Measurements from ENCODE around the gene STPG2.

The STPG2 gene

DNA sequence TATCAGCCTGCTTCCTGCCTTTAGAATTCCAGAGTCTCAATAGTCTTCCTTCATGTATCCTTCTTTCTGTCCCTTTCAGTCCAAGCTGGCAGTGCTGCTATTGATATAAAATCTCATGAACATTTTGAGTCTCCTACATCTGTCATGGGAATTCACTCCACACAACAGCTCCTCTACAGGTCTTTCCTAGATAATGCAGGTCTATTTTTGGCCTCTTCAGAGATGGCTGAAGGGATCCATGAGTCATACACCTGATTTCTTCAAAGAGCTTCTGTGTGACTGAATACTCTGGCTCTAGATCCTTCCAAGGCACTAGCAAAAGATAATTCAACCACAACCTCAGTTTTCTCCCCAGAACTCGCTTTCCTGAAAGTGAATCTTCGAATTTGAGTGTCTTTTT lies 115.4 kb downstream of the STPG2 start:
- Mint-ChIP-seq H3K4me3 (no peak overlapping the region), H3K36me3 (no peaks in the 10 kb centered on the region), H3K9me3 (peaks cover 7% of the 10 kb centered on the region), H3K27ac (no peak overlapping the region), H3K4me1 (no peaks in the 10 kb centered on the region), H3K27me3 (no peaks in the 10 kb centered on the region)
- no peak for DNase-seq
- CTCF ChIA-PET: no interaction called here

DNA sequence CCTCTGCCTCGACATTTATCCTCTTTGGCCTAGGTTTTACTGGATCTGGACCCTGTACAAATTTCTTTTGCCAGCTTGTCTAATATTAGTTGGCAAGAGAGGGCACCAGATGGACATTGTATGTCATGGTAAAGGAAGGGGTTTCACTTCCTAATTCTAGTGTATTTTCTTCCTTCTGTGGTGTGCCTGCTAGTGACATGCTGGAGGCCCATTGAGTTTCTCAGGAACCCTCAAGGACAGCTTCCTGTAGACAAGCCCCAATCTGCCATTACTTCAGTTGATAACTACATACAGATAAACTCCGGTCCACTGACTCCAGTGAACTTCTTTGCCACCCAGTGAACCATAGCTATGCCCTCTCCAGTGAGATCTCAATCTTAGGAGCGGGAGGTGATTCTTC lies 116.9 kb downstream of the STPG2 start:
- peaks cover 3% of the 10 kb centered on the region for H3K9me3 Mint-ChIP-seq
- H3K27ac Mint-ChIP-seq: no peak overlapping the region
- H3K36me3 Mint-ChIP-seq: no peaks in the 10 kb centered on the region
- no peaks in the 10 kb centered on the region for H3K4me1 Mint-ChIP-seq
- no peaks in the 10 kb centered on the region for H3K27me3 Mint-ChIP-seq
- H3K4me3 Mint-ChIP-seq: no peak overlapping the region
- CTCF ChIA-PET: no interaction called here
- DNase-seq: no peak

DNA sequence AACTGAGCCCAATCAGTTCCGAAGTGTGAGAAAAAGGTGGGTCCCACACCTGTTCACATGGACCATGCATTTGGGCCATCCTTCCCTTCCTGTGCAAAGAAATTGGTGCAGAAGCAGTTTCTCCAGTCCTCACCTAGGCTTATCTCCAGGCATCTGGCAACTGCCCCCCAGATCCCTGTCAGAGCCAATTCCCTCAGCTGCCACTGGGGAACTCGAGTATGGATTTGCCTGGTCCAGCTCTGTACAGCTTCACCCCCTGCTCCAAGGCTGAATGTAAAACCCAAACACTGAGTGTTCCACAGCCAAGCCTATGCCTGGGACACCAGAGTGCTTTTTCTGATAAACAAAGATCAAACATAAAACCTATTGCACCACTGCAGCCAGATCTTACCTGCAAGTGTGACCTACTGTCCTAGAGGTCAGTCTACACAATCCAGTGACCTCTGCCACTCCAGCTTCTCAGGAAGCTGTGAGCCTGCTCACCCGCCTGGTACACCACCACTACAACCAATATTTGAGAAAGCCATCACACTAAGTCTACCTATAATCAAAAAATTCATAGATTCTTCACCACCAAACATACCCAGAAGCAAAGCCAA lies 136.4 kb downstream of the STPG2 start:
- no peaks in the 10 kb centered on the region for H3K27me3 Mint-ChIP-seq
- CTCF ChIA-PET: no interaction called here

DNA sequence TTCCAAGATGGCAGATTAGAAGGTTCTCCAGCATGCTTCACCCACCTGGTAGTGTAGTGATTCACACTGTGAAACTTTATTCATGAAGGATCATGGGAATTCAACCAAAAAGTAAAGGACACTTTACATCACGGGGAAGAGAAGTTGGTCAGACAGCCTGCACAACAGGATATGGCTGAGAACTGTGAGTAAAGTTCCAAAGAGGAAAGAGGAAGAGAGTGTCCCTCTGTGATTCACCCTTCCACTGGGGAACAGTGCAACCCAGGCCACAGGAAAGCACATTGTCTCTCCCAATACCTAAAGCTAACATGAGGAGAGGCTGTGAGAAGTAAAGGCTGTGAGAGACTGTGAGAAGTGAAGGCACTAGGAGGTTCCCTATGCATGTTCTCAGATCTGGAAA lies 137.2 kb downstream of the STPG2 start:
- Mint-ChIP-seq H3K27me3 (no peaks in the 10 kb centered on the region), H3K4me3 (no peak overlapping the region), H3K9me3 (peaks cover 6% of the 10 kb centered on the region), H3K27ac (no peak overlapping the region), H3K36me3 (no peaks in the 10 kb centered on the region), H3K4me1 (no peaks in the 10 kb centered on the region)
- no peak for DNase-seq
- CTCF ChIA-PET: no interaction called here

More for the DNA sequence above, 136.4 kb downstream of the STPG2 start:
- Mint-ChIP-seq H3K9me3 (peaks cover 6% of the 10 kb centered on the region), H3K4me1 (no peaks in the 10 kb centered on the region), H3K36me3 (no peaks in the 10 kb centered on the region), H3K4me3 (no peak overlapping the region), H3K27ac (no peak overlapping the region)
- no peak for DNase-seq

DNA sequence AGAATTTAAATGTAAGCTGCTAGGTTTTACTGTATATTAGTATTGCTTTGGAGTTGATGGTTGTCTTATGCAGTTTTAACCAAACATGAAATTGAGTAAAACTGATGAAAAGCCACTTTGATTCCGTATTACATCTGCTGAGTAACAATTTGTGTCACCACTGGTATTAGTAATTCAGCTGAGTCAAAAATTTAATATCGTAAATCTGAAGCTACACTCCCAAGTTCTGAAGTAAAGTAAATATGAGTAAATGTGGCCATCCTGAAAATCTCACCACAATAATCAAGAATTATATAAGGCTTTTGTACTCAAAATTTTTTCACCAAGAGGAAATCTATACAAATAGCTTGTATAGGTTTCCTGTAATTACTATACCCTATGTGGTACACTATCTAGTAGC lies 142.3 kb downstream of the STPG2 start:
- H3K4me1 Mint-ChIP-seq: no peaks in the 10 kb centered on the region
- no peak overlapping the region for H3K27ac Mint-ChIP-seq
- H3K4me3 Mint-ChIP-seq: no peak overlapping the region
- H3K27me3 Mint-ChIP-seq: no peaks in the 10 kb centered on the region
- H3K9me3 Mint-ChIP-seq: no peaks in the 10 kb centered on the region
- no peaks in the 10 kb centered on the region for H3K36me3 Mint-ChIP-seq
- DNase-seq: no peak
- CTCF ChIA-PET: no interaction called here

DNA sequence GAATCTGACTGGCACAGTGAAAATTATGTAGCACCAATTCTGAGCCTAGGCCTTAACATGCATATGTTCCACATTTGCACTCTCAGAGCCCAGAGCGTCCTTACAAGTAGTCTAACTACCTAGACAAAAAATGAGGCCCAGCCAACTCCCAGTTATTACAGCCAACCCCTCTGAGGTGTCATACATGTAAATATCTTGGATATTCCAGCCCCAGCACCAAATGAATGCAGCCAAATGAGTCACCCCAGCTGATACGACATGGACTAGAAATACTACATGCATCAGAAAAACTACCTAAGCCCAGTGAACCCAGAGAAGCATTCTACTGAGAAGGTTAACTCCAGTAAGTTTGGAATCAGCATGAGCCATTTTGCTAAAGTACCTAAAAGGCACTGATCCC lies 145.1 kb downstream of the STPG2 start:
- H3K27ac Mint-ChIP-seq: no peak overlapping the region
- no peaks in the 10 kb centered on the region for H3K4me1 Mint-ChIP-seq
- H3K9me3 Mint-ChIP-seq: peaks cover 3% of the 10 kb centered on the region
- no peak overlapping the region for H3K4me3 Mint-ChIP-seq
- no peaks in the 10 kb centered on the region for H3K27me3 Mint-ChIP-seq
- CTCF ChIA-PET: no interaction called here
- DNase-seq: no peak
- H3K36me3 Mint-ChIP-seq: no peaks in the 10 kb centered on the region

DNA sequence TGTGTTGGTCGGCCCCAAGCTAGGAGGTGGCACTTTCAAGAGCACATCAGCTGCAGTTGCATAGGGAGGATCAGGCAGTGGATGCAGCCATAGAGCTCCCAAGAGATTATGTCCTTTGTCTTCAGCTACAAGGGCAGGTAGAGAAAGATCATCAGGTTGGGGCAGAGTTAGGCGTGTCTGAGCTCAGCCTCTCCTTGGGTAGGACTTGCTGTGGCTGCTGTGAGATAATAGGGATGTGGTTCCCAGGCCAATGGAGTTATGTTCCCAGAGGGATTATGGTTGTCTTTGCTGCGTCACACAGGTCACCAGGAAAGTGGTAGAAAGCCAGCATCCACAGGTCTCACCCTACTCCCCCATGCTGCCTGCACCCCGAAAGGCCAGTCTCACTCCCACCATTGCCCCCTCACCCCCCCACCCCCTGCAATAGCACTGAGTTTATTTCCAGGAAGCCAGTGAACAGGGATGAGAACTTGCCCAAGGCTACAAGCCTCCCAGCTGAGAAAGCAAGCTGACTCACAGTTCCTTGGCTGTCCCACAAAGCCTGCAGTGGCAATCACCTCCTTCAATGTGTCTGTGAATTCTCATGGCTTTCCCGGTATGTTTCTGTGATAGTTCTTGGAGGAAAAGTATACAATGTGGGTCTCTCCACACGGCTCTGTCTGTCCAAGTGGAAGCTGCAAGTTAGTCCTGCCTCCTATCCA lies 148.4 kb downstream of the STPG2 start:
- Mint-ChIP-seq H3K9me3 (peaks cover 3% of the 10 kb centered on the region), H3K27ac (no peak overlapping the region), H3K36me3 (no peaks in the 10 kb centered on the region), H3K4me3 (no peak overlapping the region), H3K4me1 (no peaks in the 10 kb centered on the region), H3K27me3 (no peaks in the 10 kb centered on the region)
- CTCF ChIA-PET: no interaction called here
- DNase-seq: no peak

DNA sequence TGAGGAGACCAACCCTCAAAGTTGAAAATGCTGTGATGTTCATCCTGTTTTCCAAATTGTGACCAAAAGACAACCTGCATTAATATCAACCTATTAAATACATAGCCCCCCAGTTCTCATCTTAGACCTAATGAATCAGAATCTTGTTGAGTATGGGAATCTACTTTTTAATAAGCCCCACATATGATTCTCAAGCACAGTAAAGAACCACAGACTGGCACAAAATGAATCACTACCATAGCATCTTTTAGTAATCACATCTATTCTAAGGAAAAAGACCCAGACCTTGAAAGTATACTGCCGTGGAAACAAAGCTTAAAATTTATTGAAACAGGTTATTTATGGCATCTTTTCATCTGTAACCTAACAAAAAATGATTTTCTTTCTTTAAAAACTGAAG lies 152.9 kb downstream of the STPG2 start:
- no peak for DNase-seq
- CTCF ChIA-PET: interaction anchor here (0.7 kb wide), 1 partner anchor 9 kb away, joined by 3 read pairs; no protein-coding TSS in a partner anchor
- Mint-ChIP-seq H3K9me3 (peaks cover under 1% of the 10 kb centered on the region), H3K36me3 (no peaks in the 10 kb centered on the region), H3K27me3 (no peaks in the 10 kb centered on the region), H3K4me3 (no peak overlapping the region), H3K4me1 (no peaks in the 10 kb centered on the region), H3K27ac (no peak overlapping the region)

DNA sequence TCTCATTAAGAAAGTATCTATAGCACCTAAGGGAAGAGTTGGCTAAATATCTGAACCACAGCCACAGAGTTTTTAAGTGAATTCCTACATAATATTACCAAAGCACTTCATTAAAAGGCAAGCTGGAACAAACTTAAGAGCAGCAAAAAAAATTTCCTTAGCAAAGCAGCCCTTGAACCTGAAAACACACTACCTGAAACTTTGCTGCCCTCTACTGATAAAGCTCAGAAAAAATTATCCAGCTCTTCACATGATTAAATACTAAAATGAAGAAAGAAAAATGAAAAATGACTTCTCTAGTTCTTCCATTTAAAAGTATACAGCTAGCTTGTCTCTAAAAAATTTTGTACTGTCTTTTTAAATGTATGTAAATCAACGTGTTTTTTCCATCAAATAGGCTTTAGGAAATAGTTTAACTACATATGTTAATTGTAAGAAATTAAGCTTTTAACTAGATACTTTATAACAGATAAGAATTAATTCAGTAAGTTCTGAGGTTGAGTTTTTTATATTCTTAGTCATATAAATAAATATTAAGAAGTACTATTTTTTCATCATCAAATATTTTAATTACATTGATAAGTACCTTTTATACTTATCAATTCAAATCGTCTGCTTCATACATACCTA lies 156.1 kb downstream of the STPG2 start:
- Mint-ChIP-seq H3K27ac (no peak overlapping the region), H3K9me3 (no peaks in the 10 kb centered on the region), H3K4me1 (no peaks in the 10 kb centered on the region), H3K36me3 (no peaks in the 10 kb centered on the region), H3K4me3 (no peak overlapping the region), H3K27me3 (no peaks in the 10 kb centered on the region)
- CTCF ChIA-PET: interaction anchor here (0.8 to 0.9 kb wide), 2 partner anchors 8 to 16 kb away, joined by 3 read pairs; no protein-coding TSS in a partner anchor
- DNase-seq: no peak

DNA sequence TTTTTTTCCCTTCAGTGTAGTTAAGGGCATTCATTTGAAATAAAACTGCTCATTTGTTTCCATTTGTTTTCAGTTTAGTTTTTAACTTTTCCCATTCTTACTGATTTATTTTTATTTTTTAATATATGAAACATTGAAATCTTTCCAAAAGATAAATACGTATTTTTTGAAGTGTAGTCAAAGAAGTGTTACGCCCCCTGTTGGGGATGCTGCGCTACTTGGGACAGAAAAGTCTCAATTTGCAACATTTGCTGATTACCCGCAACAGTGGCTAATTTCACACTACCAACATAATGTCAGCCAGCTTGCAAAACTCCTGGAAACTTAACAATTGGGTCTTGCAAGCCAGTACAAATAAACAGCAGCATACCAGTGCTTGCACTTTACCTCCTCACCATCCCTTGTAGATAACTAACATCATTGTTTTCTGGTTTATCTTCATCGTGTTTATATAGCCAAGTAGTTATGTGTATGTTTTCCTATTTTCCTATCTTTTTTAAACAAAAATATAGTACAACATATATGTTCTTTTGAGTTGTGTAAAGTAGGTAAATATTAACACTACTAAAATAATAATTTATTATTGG lies 158.6 kb downstream of the STPG2 start:
- H3K9me3 Mint-ChIP-seq: no peaks in the 10 kb centered on the region
- H3K36me3 Mint-ChIP-seq: no peaks in the 10 kb centered on the region
- no peaks in the 10 kb centered on the region for H3K27me3 Mint-ChIP-seq
- CTCF ChIA-PET: no interaction called here
- DNase-seq: peak; percentile 21
- H3K4me3 Mint-ChIP-seq: no peak overlapping the region
- H3K27ac Mint-ChIP-seq: no peak overlapping the region
- H3K4me1 Mint-ChIP-seq: no peaks in the 10 kb centered on the region

DNA sequence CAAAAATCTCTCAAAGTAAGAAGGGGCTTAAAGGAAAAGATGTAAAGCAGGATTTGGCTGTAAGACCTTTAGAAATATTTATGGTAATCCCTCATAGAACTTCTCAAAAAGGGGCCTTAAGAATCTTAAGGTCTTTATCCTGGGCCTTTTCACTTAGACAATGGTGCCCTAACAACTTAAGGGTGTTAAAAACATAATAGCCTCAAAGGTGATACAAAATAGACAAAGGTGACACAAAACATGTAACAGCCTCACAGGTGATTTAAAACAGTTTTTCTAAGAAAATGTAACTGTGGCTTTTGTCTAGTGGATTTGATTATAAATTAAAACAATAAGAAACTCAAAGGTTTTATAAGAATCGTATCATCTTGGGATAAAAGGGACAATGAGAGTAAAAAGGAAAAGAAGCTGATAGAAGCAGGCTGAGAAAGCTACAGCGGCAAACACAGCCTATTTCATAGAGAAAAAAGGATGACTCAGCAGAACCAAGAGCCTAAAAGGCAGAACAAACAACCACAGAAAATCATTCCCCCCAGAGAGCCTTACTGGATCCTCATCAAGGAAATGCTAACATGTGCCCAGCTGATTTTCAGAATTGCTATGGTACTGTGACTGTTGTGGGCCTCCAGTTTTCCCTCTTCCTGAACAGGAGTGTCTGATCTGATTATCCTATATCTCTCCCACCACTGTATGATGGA lies 164.3 kb downstream of the STPG2 start:
- Mint-ChIP-seq H3K27ac (no peak overlapping the region), H3K36me3 (no peaks in the 10 kb centered on the region), H3K9me3 (peaks cover 5% of the 10 kb centered on the region), H3K4me3 (no peak overlapping the region), H3K27me3 (no peaks in the 10 kb centered on the region), H3K4me1 (no peaks in the 10 kb centered on the region)
- CTCF ChIA-PET: interaction anchor here (1.3 kb wide), 1 partner anchor 8 kb away, joined by 3 read pairs; no protein-coding TSS in a partner anchor
- no peak for DNase-seq

DNA sequence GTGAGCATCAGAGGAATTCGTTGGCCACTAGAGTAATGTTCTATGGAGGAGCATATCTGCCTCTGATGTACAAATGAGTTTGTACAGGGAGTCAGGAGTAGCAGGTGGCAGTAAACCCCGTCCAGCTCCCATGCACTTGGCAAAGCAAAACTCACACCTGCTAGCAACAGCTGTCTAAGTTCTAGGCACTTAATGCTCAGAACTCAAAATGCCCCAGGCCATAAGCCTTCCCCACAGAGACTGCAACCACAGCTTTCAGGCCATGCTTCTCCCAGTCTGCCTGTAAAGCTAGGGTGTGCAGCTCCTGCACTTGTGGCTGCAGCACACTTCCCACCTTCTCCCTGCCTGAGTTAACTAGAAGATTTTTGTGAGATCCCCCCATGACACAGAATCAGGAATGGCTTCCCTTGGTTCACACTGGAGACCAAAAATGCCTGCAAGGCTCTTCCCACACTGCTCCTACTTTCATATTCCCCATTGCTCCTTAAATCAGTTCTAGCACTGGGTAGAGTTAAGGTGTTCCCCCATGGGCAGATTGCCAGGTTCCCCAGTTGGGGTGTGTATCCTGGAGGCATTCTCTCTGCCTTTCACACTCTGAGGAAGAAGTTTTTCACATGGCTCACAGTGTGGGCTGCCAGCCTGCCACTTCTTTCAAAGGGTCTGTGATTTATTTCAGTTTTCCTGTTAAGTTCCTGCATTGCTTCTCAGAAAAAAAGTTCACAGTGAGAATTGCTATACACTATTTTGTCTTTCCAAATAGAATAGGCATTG lies 189.9 kb downstream of the STPG2 start:
- CTCF ChIA-PET: no interaction called here
- Mint-ChIP-seq H3K4me1 (no peaks in the 10 kb centered on the region), H3K27me3 (no peaks in the 10 kb centered on the region), H3K36me3 (no peaks in the 10 kb centered on the region), H3K4me3 (no peak overlapping the region), H3K27ac (no peak overlapping the region), H3K9me3 (peaks cover 4% of the 10 kb centered on the region)
- no peak for DNase-seq

DNA sequence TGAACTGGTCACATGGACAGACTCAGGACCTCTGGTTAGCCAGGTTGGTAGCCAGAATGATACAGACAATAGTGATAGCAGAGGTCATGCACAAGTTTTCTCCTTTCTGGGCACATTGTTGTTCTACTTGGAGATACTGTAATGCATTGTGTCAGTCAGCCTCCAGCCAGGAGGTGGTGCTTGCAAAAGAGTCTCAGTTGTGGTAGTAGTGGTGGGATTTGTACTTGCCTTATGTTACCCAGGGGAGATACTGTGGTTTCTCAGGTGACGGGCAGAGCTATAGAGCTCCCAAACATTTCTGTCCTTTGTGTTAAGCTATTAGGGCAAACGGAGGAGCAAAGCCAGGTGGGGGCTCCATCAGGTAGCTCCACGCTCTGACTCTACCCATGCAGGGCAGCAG lies 190.5 kb downstream of the STPG2 start:
- Mint-ChIP-seq H3K27me3 (no peaks in the 10 kb centered on the region), H3K36me3 (no peaks in the 10 kb centered on the region), H3K4me3 (no peak overlapping the region), H3K27ac (no peak overlapping the region), H3K9me3 (peaks cover 4% of the 10 kb centered on the region), H3K4me1 (no peaks in the 10 kb centered on the region)
- no peak for DNase-seq
- CTCF ChIA-PET: no interaction called here

DNA sequence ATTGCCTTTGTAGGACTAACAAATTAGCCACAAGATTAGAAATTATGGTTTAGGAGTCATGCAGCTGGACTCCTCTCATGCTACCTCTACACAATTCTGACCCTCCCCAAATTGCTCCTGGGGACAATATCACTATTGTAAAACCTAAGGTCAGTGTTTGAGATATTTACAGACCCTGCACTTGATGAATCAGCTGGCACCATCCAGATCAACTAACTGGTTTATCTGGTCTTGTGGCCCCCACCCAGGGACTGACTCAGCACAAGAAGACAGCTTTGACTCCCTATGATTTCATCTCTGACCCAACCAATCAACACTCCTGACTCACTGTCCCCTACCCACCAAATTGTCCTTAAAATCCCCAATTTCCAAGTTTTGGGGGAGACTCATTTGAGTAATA lies 192.4 kb downstream of the STPG2 start:
- DNase-seq: no peak
- H3K4me3 Mint-ChIP-seq: no peak overlapping the region
- no peaks in the 10 kb centered on the region for H3K27me3 Mint-ChIP-seq
- CTCF ChIA-PET: no interaction called here
- H3K27ac Mint-ChIP-seq: no peak overlapping the region
- peaks cover 8% of the 10 kb centered on the region for H3K9me3 Mint-ChIP-seq
- no peaks in the 10 kb centered on the region for H3K36me3 Mint-ChIP-seq
- H3K4me1 Mint-ChIP-seq: no peaks in the 10 kb centered on the region
